Spleen (tissue), 11 donors: ENCODE results near the gene KLF2. TPM values are rescaled to one million over a fixed set of nuclear protein-coding genes. Genes with fewer than 3 reads are reported as not detected.

Experiments
- DNase-seq: peaks from one replicate; pipeline ENCODE4 v3.0.0-alpha.2; 2020
- H3K27ac ChIP-seq, 8 donors: fragments of 200-600 bp; sonication (generic) in 7 of 8; 1 replicate in 4 of 8; 2 replicates in 4 of 8; pipeline versions ENCODE4 v1.5.0 to v1.8.0; 2016 to 2021; ENCODE audit warnings: inconsistent platforms in 4 of 8, mild to moderate bottlenecking in 4 of 8, moderate library complexity in 1 of 8
- H3K27me3 ChIP-seq, 7 donors: fragments of 200-600 bp; sonication (generic) in 6 of 7; replicated peaks in 1 of 7; 1 replicate in 4 of 7; 2 replicates in 3 of 7; pipeline versions ENCODE4 v1.5.0 to v1.8.0; 2016 to 2021; ENCODE audit warnings: inconsistent platforms in 3 of 7, mild to moderate bottlenecking in 1 of 7
- H3K36me3 ChIP-seq, 6 donors: fragments of 200-600 bp; sonication (generic) in 5 of 6; 1 replicate in 4 of 6; 2 replicates in 2 of 6; pipeline versions ENCODE4 v1.5.0 to v1.8.0; 2016 to 2021; ENCODE audit warnings: inconsistent platforms in 2 of 6
- H3K4me1 ChIP-seq, 6 donors: fragments of 200-600 bp; sonication (generic) in 5 of 6; 1 replicate in 3 of 6; 2 replicates in 3 of 6; pipeline versions ENCODE4 v1.5.0 to v1.8.0; 2016 to 2021; ENCODE audit warnings: inconsistent platforms in 3 of 6
- H3K4me3 ChIP-seq, 8 donors: fragments of 200-600 bp; sonication (generic) in 7 of 8; 1 replicate in 4 of 8; 2 replicates in 4 of 8; pipeline versions ENCODE4 v1.5.0 to v1.8.0; 2016 to 2021; ENCODE audit warnings: inconsistent platforms in 4 of 8, mild to moderate bottlenecking in 4 of 8, moderate library complexity in 2 of 8
- H3K9me3 ChIP-seq, 8 donors: fragments of 200-600 bp; sonication (generic) in 7 of 8; 1 replicate in 4 of 8; 2 replicates in 4 of 8; pipeline versions ENCODE4 v1.5.0 to v1.8.0; 2016 to 2021; ENCODE audit warnings: inconsistent platforms in 4 of 8
- POLR2A ChIP-seq, 3 donors: fragments of 450-650 bp; IDR thresholded peaks; one replicate each; pipeline ENCODE4 v1.5.1; 2017; ENCODE audit warnings: antibody characterized with exemption in 3 of 3, mild to moderate bottlenecking in 1 of 3
- POLR2AphosphoS5 ChIP-seq, 3 donors: sonication (generic); formaldehyde crosslinking; IDR thresholded peaks; one replicate each; pipeline ENCODE4 v1.5.1; 2017; ENCODE audit warnings: antibody characterized with exemption in 3 of 3
- WGBS, 5 donors: extraction: QIAGEN DNeasy Blood & Tissue Kit in 3 of 5; methylation state at CpG; one replicate each; pipeline versions ENCODE4 v1.1.5 to v1.1.7; 2013 to 2018; 5-methylcytosine and 5-hydroxymethylcytosine counted together
- intact Hi-C: fragments of 100-400 bp; cut with DNase I; formaldehyde crosslinking; loops from one replicate; pipeline ENCODE4 v1.15.0; 2023; ENCODE audit warnings: low total_unique reads
- polyA plus RNA-seq, 3 donors: library from polyadenylated mRNA; stranded (reverse); fragments of 200-250 nt; gene quantifications; one replicate each; pipeline ENCODE4 v1.2.1, GENCODE V29; 2013
- total RNA-seq, 7 donors: library from RNA; depleted of rRNA in 3 of 7; stranded (reverse); fragments of >200 nt in 3 of 7; fragmentation: NEBNext Ultra II Directional in 4 of 7; extraction: Animal tissue kit (Norgen Biotek cat#: 25700) in 4 of 7; gene quantifications; one replicate each; pipeline versions ENCODE4 v1.1.0 to v1.2.1, GENCODE V29; 2016 to 2021
- TF ChIP-seq, protein P1 (sequence below), 11 experiments: fragments of 200-600 bp in 7 of 11; fragments of 450-650 bp in 4 of 11; sonication (generic) in 4 of 11; IDR thresholded peaks in 8 of 11; conservative IDR thresholded peaks in 3 of 11; 1 replicate in 7 of 11; 2 replicates in 4 of 11; pipeline versions ENCODE4 v1.4.0 to v1.8.0; 2016 to 2021; ENCODE audit warnings: antibody characterized with exemption in 11 of 11, inconsistent platforms in 4 of 11, mild to moderate bottlenecking in 1 of 11
- donor health status: healthy with polysubstance abuse.
- donor health status: DM: no; HTN: no; CAD: no; lungs with moderate emphysema.
- donor health status: DM: no; HTN: no; CAD: no.
- donor health status: Bipolar disorder and iron deficiency.
- donor health status: healthy.
- donor health status: DM: no; HTN: no; CAD: no.
- donor health status: DM: yes; HTN: yes; CAD: no.

The KLF2 gene
- total and polyA plus RNA-seq, 10 donors, result 9.7 to 179 (median 105) TPM

DNA sequence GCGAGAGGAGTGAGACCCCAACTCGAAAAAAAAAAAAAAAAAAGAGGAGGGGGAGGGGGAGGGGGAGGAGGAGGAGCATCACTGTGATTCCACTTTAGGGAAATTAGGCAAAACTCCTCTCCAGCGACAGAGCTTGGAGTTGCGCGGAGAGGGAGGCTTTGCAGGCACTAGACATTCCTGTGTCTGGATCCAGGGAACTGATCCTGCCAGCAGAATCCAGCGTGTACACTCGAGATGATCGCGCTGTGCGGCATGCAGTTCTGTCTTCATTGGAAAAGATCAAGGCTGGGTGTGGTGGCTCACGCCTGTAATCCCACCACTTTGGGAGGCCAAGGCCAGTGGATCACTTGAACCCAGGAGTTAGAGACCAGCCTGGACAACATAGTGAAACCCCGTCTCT, 29.6 kb upstream of the KLF2 start:
- DNase-seq, result no peak
- no peaks in the 10 kb centered on the region for H3K27me3 ChIP-seq
- no peak overlapping the region for H3K27ac ChIP-seq
- peaks cover 0 to 3% (median 0%) of the 10 kb centered on the region in 8 donors for H3K9me3 ChIP-seq
- 71 to 78% (median 75%) methylated on average over 11 to 12 of the region's 12 CpGs for WGBS, 5 donors
- intact Hi-C loops, result no loop called here
- TF ChIP-seq POLR2AphosphoS5 (IDR thresholded peaks at IDR 0.05) (no peak), POLR2A (IDR thresholded peaks at IDR 0.05) (no peak)
- no peaks in the 10 kb centered on the region for H3K36me3 ChIP-seq
- H3K4me1 ChIP-seq, result peaks cover 0 to 10% (median 3%) of the 10 kb centered on the region in 6 donors
- H3K4me3 ChIP-seq, result no peak overlapping the region

DNA sequence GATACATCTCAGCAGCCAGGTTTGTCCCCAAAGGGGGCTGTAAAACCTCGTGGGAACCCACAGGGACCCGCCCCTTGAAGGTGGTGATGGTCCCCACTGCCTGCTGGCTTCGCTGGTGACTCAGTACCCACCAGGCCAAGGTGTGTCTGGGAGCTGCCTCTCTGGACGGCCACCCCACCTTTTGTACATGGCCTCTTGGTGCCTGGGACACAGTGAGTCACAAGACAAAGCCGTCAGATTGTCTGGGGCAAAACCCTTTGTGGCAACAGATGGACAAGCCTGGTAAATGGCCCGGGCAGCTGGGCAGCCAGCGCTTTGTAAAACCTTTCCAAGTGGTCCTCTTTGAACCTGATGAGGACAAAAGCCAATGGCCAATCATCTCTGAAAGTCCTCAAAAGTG, 27.9 kb upstream of the KLF2 start:
- 40 to 89% (median 80%) methylated on average over 1 to 7 of the region's 7 CpGs for WGBS, 5 donors
- DNase-seq, result no peak
- intact Hi-C loops, result no loop called here
- peaks cover 0 to 3% (median 0%) of the 10 kb centered on the region in 8 donors for H3K9me3 ChIP-seq
- peaks cover 0 to 10% (median 4%) of the 10 kb centered on the region in 6 donors for H3K4me1 ChIP-seq
- no peaks in the 10 kb centered on the region for H3K36me3 ChIP-seq
- no peak overlapping the region for H3K27ac ChIP-seq
- H3K4me3 ChIP-seq, result no peak overlapping the region
- TF ChIP-seq, protein P1, sequence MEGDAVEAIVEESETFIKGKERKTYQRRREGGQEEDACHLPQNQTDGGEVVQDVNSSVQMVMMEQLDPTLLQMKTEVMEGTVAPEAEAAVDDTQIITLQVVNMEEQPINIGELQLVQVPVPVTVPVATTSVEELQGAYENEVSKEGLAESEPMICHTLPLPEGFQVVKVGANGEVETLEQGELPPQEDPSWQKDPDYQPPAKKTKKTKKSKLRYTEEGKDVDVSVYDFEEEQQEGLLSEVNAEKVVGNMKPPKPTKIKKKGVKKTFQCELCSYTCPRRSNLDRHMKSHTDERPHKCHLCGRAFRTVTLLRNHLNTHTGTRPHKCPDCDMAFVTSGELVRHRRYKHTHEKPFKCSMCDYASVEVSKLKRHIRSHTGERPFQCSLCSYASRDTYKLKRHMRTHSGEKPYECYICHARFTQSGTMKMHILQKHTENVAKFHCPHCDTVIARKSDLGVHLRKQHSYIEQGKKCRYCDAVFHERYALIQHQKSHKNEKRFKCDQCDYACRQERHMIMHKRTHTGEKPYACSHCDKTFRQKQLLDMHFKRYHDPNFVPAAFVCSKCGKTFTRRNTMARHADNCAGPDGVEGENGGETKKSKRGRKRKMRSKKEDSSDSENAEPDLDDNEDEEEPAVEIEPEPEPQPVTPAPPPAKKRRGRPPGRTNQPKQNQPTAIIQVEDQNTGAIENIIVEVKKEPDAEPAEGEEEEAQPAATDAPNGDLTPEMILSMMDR (IDR thresholded peaks at IDR 0.05 in 8 of 11, conservative IDR thresholded peaks at IDR 0.05 in 3 of 11), result no peak
- no peak for TF ChIP-seq POLR2A (IDR thresholded peaks at IDR 0.05)
- TF ChIP-seq POLR2AphosphoS5 (IDR thresholded peaks at IDR 0.05), result no peak
- no peaks in the 10 kb centered on the region for H3K27me3 ChIP-seq

DNA sequence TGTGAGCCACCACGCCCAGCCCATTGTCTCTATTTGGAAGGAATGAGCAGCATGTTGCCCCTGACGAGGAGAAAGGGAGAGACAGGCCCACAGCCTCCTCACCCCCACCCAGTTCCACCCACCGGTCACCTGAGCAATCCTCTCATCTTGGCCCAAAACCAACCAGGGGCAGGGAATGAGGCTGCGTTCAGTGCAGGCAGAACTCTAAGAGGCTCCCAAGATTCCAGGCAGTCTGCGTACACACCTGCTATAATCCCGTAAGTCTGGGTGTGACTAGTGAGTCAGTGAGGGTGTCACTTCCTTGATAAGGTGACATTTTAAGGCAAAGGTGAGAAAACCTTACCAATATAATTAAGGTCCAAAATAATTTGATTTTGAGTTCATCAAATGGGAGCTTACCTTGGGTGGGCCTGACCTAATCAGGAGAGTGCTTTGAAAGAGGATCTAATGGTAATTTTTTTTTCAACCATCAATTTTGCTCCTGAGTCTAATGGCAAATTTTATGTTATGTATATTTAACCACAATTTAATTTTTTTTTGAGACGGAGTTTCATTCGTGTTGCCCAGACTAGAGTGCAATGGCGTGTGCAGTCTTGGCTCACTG, 26.9 kb upstream of the KLF2 start:
- H3K27me3 ChIP-seq, result no peaks in the 10 kb centered on the region
- WGBS, 5 donors, result 90 to 96% (median 93%) methylated on average over 9 of the region's 9 CpGs
- no peak overlapping the region for H3K27ac ChIP-seq
- TF ChIP-seq, protein P1 (IDR thresholded peaks at IDR 0.05 in 8 of 11, conservative IDR thresholded peaks at IDR 0.05 in 3 of 11), result no peak
- TF ChIP-seq POLR2A (IDR thresholded peaks at IDR 0.05) (no peak), POLR2AphosphoS5 (IDR thresholded peaks at IDR 0.05) (no peak)
- no peaks in the 10 kb centered on the region for H3K36me3 ChIP-seq
- no peak overlapping the region for H3K4me3 ChIP-seq
- intact Hi-C loops, result no loop called here
- H3K9me3 ChIP-seq, result peaks cover 0 to 3% (median 0%) of the 10 kb centered on the region in 8 donors
- DNase-seq, result no peak
- peaks cover 0 to 16% (median 6%) of the 10 kb centered on the region in 6 donors for H3K4me1 ChIP-seq

DNA sequence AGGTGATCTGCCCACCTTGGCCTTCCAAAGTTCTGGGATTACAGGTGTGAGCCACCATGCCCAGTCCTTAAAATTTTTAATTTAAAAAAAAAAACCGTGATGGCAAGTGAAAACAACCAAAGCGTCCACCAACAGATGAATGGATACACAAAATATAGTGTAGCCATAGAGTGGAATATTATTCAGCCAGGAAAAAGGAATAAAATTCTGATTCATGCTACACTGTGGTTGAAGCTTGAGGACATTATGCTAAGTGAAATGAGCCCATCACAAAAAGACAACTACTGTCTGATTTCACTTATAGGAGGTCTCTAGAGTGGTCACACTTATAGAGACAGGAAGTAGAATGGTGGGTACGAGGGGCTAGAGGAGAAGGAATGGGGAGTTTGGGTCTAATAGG, 26.3 kb upstream of the KLF2 start:
- no peaks in the 10 kb centered on the region for H3K27me3 ChIP-seq
- no peaks in the 10 kb centered on the region for H3K36me3 ChIP-seq
- no peak for DNase-seq
- H3K27ac ChIP-seq, result no peak overlapping the region
- H3K4me1 ChIP-seq, result peaks cover 0 to 16% (median 8%) of the 10 kb centered on the region in 6 donors
- no peak overlapping the region for H3K4me3 ChIP-seq
- TF ChIP-seq, protein P1 (IDR thresholded peaks at IDR 0.05 in 8 of 11, conservative IDR thresholded peaks at IDR 0.05 in 3 of 11), result no peak
- TF ChIP-seq POLR2A (IDR thresholded peaks at IDR 0.05), result no peak
- TF ChIP-seq POLR2AphosphoS5 (IDR thresholded peaks at IDR 0.05), result no peak
- H3K9me3 ChIP-seq, result peaks cover 0 to 3% (median 0%) of the 10 kb centered on the region in 8 donors
- WGBS, 5 donors, result 75 to 87% (median 82%) methylated on average over 3 of the region's 3 CpGs
- intact Hi-C loops, result no loop called here
